ENCODE measurements around the gene IFI27L2. TPM values are rescaled to one million over a fixed set of nuclear protein-coding genes. Genes with fewer than 3 reads are reported as not detected.

The IFI27L2 gene
- total RNA-seq, 1 experiment from 2014 or later = 28.6 TPM

GRCh38 chr14:94113908-94114588, 15.4 kb downstream of the IFI27L2 start:
- Histone ChIP-seq H3K14ac (ENCODE audit: insufficient read depth, low read length) (no peak overlapping the region), H3K23me2 (ENCODE audit: insufficient read length, low read depth, low read length, poor library complexity, severe bottlenecking) (no peaks in the 10 kb centered on the region), H3K9ac (ENCODE audit: extremely low read depth, insufficient read length, low read length) (no peak overlapping the region), H2AK5ac (ENCODE audit: insufficient read length, low read length) (no peak overlapping the region), H2BK12ac (ENCODE audit: insufficient read length, low read depth, low read length) (no peak overlapping the region), H2AFZ (ENCODE audit: low read length) (no peak overlapping the region), H3K4me2 (ENCODE audit: insufficient read depth, insufficient read length, low read length) (no peak overlapping the region), H4K91ac (ENCODE audit: insufficient read length, low read depth, low read length) (no peak overlapping the region), H3K27me3 (ENCODE audit: insufficient read depth, low read length) (no peaks in the 10 kb centered on the region), H3K18ac (ENCODE audit: insufficient read length, low read depth, low read length) (no peak overlapping the region), H4K5ac (ENCODE audit: insufficient read length, low read depth, low read length) (no peak overlapping the region), H2BK15ac (ENCODE audit: low read depth, low read length) (no peak overlapping the region), H3T11ph (ENCODE audit: low read length) (no peak overlapping the region), H2BK5ac (ENCODE audit: insufficient read length, low read length) (no peak overlapping the region), H3K56ac (ENCODE audit: insufficient read length, low read depth, low read length) (no peak overlapping the region), H3K79me2 (ENCODE audit: insufficient read depth, low read length) (no peaks in the 10 kb centered on the region), H3K79me1 (ENCODE audit: insufficient read depth, low read depth, low read length, poor library complexity, severe bottlenecking) (no peaks in the 10 kb centered on the region), H3K23ac (ENCODE audit: insufficient read length, low read depth, low read length) (no peak overlapping the region), H4K8ac (replicated peaks; ENCODE audit: insufficient read length, low read depth, low read length) (no peak overlapping the region), H3K4ac (ENCODE audit: low read depth, low read length) (no peak overlapping the region), H2BK20ac (ENCODE audit: low read depth, low read length, poor library complexity, severe bottlenecking) (no peak overlapping the region), H2BK120ac (ENCODE audit: low read depth, low read length, poor library complexity, severe bottlenecking) (no peak overlapping the region), H3K9me3 (ENCODE audit: control insufficient read depth, low read depth, low read length) (no peaks in the 10 kb centered on the region), H4K20me1 (ENCODE audit: control insufficient read depth, insufficient read depth, insufficient read length) (no peaks in the 10 kb centered on the region), H3K27ac (ENCODE audit: insufficient read length, low read depth, low read length) (no peak overlapping the region), H3K4me1 (ENCODE audit: insufficient read depth, low read length) (no peaks in the 10 kb centered on the region)
- Mint-ChIP-seq H3K9me3 (no peaks in the 10 kb centered on the region), H3K36me3 (ENCODE audit: insufficient read depth in 1 of 3, low read depth in 3 of 3) (no peaks in the 10 kb centered on the region; a peak in 1 of 7 replicates), H3K27ac (peak overlapping the region in 1 of 3 experiments; percentile 96; a peak in 1 of 7 replicates), H3K4me3 (no peak overlapping the region), H3K4me1 (peaks cover 16 to 17% of the 10 kb centered on the region in 2 experiments), H3K27me3 (ENCODE audit: low read depth) (peaks cover 6% of the 10 kb centered on the region)
- no peak for TF ChIP-seq CTCF (conservative IDR thresholded peaks at IDR 0.05)
- no CpG with 5 or more reads among the region's 5 CpGs for WGBS (ENCODE audit: extremely low coverage, insufficient read length, low lambda C conversion rate)
- DNase-seq = peak; percentile 8
